ENCODE results near the gene OLFM3. TPM values are rescaled to one million over a fixed set of nuclear protein-coding genes. Genes with fewer than 3 reads are reported as not detected.

The OLFM3 gene
- total RNA-seq, 2 experiments from 2014 or later: not detected

DNA sequence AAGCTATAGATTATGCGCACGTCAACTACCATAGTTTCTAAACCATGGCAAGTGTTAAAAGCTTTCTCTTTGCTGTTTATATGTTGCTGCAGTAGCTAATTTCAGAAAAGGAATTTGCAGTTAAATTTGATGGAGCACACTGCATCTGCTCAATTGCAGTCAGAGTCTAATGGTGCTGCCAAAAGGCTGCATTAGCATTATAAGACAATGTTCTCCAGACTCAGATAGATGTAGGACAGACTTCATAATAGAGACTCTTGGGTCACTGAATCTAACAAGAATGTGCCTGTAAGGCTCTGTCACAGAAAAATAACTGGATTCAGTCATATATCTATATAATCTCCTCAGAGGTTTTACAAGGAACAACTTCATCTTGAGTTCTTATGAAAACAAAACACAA lies 198.3 kb downstream of the OLFM3 start:
- H3K36me3 Mint-ChIP-seq (ENCODE audit: low read depth): no peaks in the 10 kb centered on the region
- no peaks in the 10 kb centered on the region for H3K9me3 Mint-ChIP-seq
- CTCF ChIA-PET: no interaction called here
- no peak overlapping the region for H3K27ac Mint-ChIP-seq
- no peak for ATAC-seq
- POLR2A ChIA-PET: no interaction called here
- H3K27me3 Mint-ChIP-seq: no peaks in the 10 kb centered on the region
- H3K4me1 Mint-ChIP-seq (ENCODE audit: low read depth): no peaks in the 10 kb centered on the region
- intact Hi-C loops (cut with micrococcal nuclease): no loop called here
- no peak overlapping the region for H3K4me3 Mint-ChIP-seq
- DNase-seq: no peak
- TF ChIP-seq, protein P1, sequence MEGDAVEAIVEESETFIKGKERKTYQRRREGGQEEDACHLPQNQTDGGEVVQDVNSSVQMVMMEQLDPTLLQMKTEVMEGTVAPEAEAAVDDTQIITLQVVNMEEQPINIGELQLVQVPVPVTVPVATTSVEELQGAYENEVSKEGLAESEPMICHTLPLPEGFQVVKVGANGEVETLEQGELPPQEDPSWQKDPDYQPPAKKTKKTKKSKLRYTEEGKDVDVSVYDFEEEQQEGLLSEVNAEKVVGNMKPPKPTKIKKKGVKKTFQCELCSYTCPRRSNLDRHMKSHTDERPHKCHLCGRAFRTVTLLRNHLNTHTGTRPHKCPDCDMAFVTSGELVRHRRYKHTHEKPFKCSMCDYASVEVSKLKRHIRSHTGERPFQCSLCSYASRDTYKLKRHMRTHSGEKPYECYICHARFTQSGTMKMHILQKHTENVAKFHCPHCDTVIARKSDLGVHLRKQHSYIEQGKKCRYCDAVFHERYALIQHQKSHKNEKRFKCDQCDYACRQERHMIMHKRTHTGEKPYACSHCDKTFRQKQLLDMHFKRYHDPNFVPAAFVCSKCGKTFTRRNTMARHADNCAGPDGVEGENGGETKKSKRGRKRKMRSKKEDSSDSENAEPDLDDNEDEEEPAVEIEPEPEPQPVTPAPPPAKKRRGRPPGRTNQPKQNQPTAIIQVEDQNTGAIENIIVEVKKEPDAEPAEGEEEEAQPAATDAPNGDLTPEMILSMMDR (IDR thresholded peaks at IDR 0.05): no peak

DNA sequence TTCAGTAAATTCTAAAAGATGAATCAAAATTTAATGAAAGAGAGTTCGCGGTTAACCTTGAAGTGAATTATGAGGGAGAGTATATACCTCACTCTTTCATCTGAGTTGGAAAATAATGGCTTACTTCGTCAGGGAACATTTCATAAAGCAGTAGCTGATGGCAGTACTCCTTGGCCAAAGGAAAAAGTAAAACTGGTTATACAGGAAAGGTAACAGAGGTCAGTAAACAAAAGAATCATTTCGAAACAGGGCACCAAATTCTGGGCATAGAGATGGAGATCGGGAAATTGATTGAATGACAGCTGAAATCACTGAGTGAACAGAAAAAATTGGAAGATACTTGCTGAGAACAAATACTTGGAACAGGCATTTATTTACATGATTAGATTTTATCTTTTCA lies 199.0 kb downstream of the OLFM3 start:
- Mint-ChIP-seq H3K36me3 (ENCODE audit: low read depth) (no peaks in the 10 kb centered on the region), H3K27ac (no peak overlapping the region), H3K9me3 (no peaks in the 10 kb centered on the region), H3K4me3 (no peak overlapping the region), H3K27me3 (no peaks in the 10 kb centered on the region), H3K4me1 (ENCODE audit: low read depth) (no peaks in the 10 kb centered on the region)
- TF ChIP-seq, protein P1 (IDR thresholded peaks at IDR 0.05): no peak
- ChIA-PET CTCF (no interaction called here), POLR2A (no interaction called here)
- DNase-seq: no peak
- ATAC-seq: no peak
- intact Hi-C loops (cut with micrococcal nuclease): no loop called here

DNA sequence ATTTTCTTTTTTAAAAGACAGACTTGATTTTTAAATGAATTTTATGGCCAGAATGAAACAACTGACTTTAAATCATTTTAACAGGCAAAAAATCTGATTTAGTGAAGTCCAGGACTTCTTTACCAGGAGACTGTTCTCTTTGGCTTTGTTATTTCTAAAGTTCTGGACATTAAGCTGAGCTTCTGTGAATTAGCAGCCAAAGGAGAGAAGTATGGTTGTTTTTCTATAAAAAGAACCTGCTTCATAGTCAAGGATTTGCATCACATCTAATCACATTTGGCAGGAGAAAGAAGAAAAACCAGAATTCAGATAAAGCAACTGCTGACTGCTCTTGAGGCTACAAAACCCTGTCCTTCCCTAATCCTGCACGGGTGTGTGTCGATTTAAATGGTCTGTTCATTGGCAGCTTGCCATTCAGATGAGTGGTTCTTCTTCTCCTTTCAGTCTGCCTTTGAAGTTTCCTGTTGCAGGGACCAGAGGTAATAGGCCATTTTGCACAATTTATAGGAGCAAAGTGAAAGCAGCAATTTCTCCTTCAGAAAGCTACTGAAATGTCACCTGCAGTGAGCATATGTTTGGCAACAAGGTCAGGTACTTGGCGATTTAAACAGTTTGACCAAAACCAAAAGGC lies 215.4 kb downstream of the OLFM3 start:
- no peak for ATAC-seq
- Mint-ChIP-seq H3K36me3 (ENCODE audit: low read depth) (no peaks in the 10 kb centered on the region), H3K4me3 (no peak overlapping the region), H3K4me1 (ENCODE audit: low read depth) (no peaks in the 10 kb centered on the region), H3K27ac (no peak overlapping the region), H3K9me3 (no peaks in the 10 kb centered on the region), H3K27me3 (no peaks in the 10 kb centered on the region)
- CTCF ChIA-PET: interaction anchor here (1.5 kb wide), 1 partner anchor 13 kb away, joined by 4 read pairs; no protein-coding TSS in a partner anchor
- TF ChIP-seq, protein P1 (IDR thresholded peaks at IDR 0.05): no peak
- POLR2A ChIA-PET: no interaction called here
- intact Hi-C loops (cut with micrococcal nuclease): loop anchor here (10.0 kb wide), 1 partner anchor 57 kb away; no protein-coding TSS in a partner anchor
- DNase-seq: no peak

DNA sequence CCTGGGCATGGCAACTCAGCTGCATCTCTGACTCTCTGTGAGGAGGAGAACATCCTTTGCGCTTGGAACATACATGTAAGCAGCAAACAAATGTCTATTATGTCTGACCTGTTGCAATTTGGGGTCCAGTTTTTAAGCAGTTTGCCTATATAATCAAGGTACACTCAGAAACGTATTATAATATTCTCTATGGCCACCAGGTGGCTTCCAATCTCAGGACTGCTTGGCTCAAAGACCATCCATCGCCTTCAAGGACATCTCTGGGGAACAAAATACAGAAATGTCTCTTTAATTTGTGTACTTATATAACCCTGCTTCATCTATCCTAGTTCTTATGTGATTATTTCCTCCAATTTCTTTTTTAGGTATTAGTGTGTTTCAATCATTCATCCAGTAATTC lies 227.2 kb downstream of the OLFM3 start:
- ChIA-PET CTCF (interaction anchor here (0.7 to 1.2 kb wide), 4 partner anchors 11 to 98 kb away, joined by 3 read pairs; no protein-coding TSS in a partner anchor), POLR2A (no interaction called here)
- TF ChIP-seq, protein P1 (IDR thresholded peaks at IDR 0.05): peak; percentile 42
- DNase-seq (no peak), ATAC-seq (no peak)
- Mint-ChIP-seq H3K4me1 (ENCODE audit: low read depth) (no peaks in the 10 kb centered on the region), H3K36me3 (ENCODE audit: low read depth) (no peaks in the 10 kb centered on the region), H3K27ac (no peak overlapping the region), H3K9me3 (no peaks in the 10 kb centered on the region), H3K4me3 (no peak overlapping the region), H3K27me3 (peaks cover 6% of the 10 kb centered on the region)
- intact Hi-C loops (cut with micrococcal nuclease): no loop called here

DNA sequence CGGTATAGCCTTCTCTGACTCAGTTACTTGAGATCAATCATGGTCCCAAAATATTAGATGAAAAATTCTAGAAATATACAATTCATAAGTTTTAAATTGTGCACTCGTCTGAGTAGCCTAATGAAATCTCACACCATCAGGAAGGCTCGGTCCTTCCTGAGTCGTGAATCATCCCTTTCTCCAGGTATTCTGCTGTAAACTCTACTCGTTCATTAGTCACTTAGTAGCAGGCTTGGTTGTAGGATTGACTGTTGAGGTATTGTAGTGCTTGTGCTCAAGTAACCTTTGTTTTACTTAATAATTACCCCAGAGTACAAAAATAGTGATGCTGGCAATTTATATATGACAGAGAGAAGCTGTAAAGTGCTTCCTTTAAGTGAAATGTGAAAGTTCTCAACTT lies 238.7 kb downstream of the OLFM3 start:
- Mint-ChIP-seq H3K4me3 (no peak overlapping the region), H3K36me3 (ENCODE audit: low read depth) (no peaks in the 10 kb centered on the region), H3K27me3 (no peaks in the 10 kb centered on the region), H3K27ac (no peak overlapping the region), H3K4me1 (ENCODE audit: low read depth) (no peaks in the 10 kb centered on the region), H3K9me3 (no peaks in the 10 kb centered on the region)
- ATAC-seq (no peak), DNase-seq (no peak)
- TF ChIP-seq, protein P1 (IDR thresholded peaks at IDR 0.05): no peak
- ChIA-PET POLR2A (no interaction called here), CTCF (interaction anchor here (1.1 kb wide), 1 partner anchor 11 kb away, joined by 3 read pairs; no protein-coding TSS in a partner anchor)
- intact Hi-C loops (cut with micrococcal nuclease): no loop called here

All from activated CD8-positive, alpha-beta T cell treated with anti-CD3 and anti-CD28 coated beads for 36 hours (primary cell).